Hematopoietic multipotent progenitor cell (in vitro differentiated cells): ENCODE data around the gene ST7. TPM values are rescaled to one million over a fixed set of nuclear protein-coding genes. Genes with fewer than 3 reads are reported as not detected.

Experiments used
- DNase-seq, 3 donors: peaks; one replicate each; pipeline ENCODE4 v3.0.0-alpha.2; 2011 to 2015; ENCODE audit warnings: low read depth in 2 of 3, low spot score in 2 of 3
- total RNA-seq: library from RNA; depleted of rRNA; stranded (reverse); fragments of >200 nt; gene quantifications from one replicate; pipeline ENCODE4 v1.2.3, GENCODE V29; 2012

ST7 gene
- total RNA-seq, 1 donor = 21.3 TPM

GRCh38 chr7:117006907-117007684 is 53.8 kb downstream of the ST7 start:
- no peak for DNase-seq

- no peak for DNase-seq
Measured at GRCh38 chr7:117008118-117008885, 55.0 kb downstream of the ST7 start.

- peak in 2 of 3 donors; percentile 69 to 83 for DNase-seq
Measured at GRCh38 chr7:117008886-117009531, 55.7 kb downstream of the ST7 start.

GRCh38 chr7:117009705-117010361 is 56.5 kb downstream of the ST7 start:
- DNase-seq = no peak

- DNase-seq = no peak
Measured at GRCh38 chr7:117010375-117011133, 57.3 kb downstream of the ST7 start.

GRCh38 chr7:117011419-117012260 is 58.3 kb downstream of the ST7 start:
- DNase-seq = peak in 1 of 3 donors; percentile 34

- no peak for DNase-seq
Measured at GRCh38 chr7:117012284-117012683, 59.0 kb downstream of the ST7 start.

GRCh38 chr7:117012696-117013095 is 59.4 kb downstream of the ST7 start:
- peak in 2 of 3 donors; percentile 33 to 63 for DNase-seq

GRCh38 chr7:117014099-117014656 is 60.9 kb downstream of the ST7 start:
- DNase-seq = no peak

- peak in 2 of 3 donors; percentile 57 to 73 for DNase-seq
Measured at GRCh38 chr7:117014673-117015133, 61.4 kb downstream of the ST7 start.

- no peak for DNase-seq
Measured at GRCh38 chr7:117015258-117016184, 62.2 kb downstream of the ST7 start.

- DNase-seq = no peak
Measured at GRCh38 chr7:117017017-117017451, 63.7 kb downstream of the ST7 start.

GRCh38 chr7:117017702-117018266 is 64.5 kb downstream of the ST7 start:
- DNase-seq = no peak

GRCh38 chr7:117018713-117019112 is 65.4 kb downstream of the ST7 start:
- DNase-seq = no peak

GRCh38 chr7:117019287-117019686 is 66.0 kb downstream of the ST7 start:
- no peak for DNase-seq

GRCh38 chr7:117019786-117020590 is 66.7 kb downstream of the ST7 start:
- DNase-seq = no peak

GRCh38 chr7:117020591-117020973 is 67.3 kb downstream of the ST7 start:
- DNase-seq = no peak
